ENCODE data around the gene ZFPM1.

Gene ZFPM1

DNA sequence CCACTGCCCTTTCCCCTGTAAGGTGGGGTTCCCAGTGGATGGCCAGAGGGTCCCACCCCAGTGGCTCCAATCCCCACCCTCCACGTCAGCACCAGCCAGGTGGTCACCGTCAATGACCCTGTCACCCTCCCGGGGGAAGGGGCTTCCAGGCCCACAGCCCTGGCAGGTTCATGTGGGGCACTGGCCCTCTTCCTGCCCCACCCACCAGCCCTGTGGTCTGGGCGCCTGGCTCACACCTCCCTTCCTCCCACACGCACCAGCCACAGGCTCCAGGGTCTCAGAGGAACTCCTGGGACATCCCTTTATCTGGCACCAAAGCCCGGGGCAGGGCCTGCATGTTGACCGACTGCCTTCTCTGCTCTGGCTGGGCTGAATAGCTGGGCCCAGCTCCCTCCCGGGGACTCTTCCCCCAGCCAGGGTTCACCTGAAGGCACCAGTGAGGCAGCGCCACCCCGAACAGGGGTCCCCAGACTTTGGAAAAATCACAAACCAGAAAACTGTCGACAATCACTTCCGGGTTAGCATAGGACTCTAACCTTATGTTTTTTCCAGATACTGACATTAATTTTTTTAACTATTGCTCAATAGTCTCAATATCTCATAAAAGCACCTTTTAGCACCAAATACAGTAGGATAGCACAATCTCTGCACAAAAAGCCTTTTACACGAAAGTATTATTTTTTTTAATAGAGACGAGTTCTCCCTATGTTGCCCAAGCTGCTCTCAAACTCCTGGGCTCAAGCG, 95.2 kb downstream of the ZFPM1 start:
- no peak for DNase-seq

DNA sequence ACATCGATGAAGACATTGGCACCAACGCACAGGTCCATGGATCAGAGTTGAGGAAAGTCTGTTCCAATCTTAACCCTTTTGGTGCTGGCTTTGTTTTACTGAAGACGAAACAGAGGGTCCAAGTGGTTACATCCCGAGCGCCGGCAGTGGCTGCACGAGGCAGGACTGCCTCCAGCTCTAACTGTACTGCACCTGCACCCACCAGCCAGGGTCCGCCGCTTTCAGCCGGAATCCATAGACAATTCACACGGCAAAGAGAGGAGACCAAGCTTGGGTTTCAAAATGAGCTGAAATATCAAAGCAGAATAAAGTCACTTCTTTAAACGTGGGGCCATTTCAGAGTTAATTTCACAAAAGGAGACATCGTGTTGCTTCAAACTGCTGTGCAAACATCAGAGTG, 95.9 kb downstream of the ZFPM1 start:
- no peak for DNase-seq

DNA sequence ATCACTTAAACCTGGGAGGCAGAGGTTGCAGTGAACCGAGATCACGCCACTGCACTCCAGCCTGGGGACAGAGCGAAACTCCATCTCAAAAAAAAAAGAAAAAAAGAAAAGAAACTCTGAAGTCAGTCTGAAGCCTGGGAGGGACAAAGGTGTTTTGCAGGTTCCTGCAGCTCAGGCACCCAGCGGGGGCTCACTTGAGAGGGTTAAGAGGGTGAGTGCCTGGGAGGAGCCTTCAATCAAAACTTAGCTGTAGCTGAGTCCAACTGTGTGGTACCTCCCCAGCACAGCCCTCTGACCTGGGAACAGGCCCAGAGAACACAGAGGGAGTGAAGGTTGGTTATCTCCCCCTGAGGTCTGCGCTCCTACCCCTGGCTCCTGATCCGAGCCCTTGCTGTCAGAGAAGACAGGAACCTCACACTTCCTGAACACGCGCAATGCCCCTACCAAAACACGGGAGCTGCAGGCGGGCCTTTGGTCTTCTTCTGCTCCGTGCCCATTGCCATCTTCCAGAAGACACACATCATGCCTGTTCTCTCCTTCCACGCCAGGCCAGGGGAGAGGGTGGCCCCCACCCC, 96.7 kb downstream of the ZFPM1 start:
- no peak for DNase-seq

DNA sequence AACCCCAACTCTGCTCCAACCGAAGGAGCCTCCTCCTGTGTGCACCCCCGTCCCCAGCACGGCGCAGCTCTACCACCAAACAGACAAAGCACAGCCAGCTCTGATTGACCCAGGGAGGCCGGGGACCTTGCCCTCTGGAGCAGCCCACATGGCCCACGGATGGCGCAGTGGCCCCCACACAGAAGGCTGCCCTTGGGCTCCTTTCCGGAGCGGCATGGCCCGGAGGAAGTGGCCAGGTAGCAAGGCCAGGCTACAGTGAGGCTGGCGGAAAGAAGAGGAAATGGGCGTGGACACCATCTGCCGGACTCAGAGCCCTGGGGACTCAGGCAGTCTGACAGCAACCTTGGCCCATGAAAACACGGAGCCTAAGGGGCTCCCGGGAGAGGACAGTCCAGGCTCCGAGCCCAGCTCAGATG, 97.2 kb downstream of the ZFPM1 start:
- DNase-seq = no peak

- no peak for DNase-seq
These were observed 99.1 kb downstream of the ZFPM1 start for GRCh38 chr16:88552166-88552565.

DNA sequence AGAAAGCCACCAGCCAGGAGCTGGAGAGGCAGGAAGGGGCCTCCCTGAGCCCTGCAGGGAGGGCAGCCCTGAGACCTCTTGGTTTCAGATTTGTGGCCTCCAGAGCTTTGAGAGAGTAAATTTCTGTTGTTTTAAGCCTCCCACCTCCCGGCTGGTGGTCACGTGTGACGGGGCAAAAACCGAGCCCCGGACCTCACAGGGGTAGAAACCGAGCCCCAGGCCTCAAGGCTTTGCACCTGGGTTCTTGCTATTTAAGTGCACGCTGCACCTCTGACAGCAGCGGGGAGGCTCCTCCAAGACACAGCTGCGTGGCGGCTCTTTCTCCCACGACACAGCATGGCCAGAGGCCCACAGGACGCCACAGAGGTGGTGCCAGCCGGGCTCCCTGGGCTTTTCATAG, 99.7 kb downstream of the ZFPM1 start:
- no peak for DNase-seq

DNA sequence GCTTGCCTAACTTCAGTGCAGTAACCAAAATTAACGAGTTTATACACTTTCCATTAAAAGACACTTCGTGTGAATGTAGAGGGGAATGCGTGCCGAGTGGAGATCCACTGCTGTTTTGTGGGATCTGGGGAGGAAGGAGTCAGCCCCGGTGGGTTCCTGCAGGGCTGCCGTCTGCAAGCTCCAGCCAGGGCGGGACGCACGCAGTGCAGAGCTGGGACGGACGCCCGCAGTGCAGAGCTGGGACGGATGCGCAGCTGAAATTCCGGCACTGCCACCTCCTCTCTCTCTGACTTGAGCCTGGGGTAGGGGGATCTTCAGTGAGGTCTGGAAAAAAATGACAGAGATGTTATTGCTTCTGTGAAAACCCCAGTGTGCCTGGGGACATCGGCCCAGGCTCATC, 100.7 kb downstream of the ZFPM1 start:
- DNase-seq = no peak

- DNase-seq = no peak
These were observed 101.7 kb downstream of the ZFPM1 start for GRCh38 chr16:88554711-88555264.

DNA sequence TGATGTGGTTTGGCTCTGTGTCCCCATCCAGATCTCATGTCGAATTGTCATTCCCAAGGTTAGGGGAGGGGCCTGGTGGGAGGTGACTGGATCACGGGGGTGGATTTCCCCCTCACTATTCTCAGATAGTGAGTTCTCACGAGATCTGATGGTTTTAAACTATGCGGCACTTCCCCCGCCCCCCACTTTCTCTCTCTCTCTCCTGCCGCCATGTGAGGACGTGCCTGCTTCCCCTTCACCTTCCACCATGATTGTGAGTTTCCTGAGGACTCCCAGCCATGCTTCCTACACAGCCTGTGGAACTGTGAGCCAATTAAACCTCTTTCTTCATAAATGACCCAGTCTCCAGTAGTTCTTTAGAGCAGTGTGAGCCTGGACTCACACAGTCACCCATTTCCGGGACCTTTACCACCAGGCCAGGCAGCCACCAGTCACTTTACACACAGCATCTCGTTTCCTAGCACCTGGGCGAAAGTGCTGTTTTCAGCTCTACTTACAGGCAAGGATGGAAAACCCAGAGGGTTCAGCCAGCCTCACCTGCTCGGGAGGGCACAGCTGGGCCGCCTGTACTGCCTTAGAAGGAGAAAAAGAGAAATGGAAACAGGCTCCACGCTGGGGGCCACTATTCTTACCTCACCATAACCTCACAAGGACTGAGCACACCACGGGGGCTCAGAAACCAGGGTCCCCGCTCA, 103.4 kb downstream of the ZFPM1 start:
- no peak for DNase-seq

- no peak for DNase-seq
These were observed 105.7 kb downstream of the ZFPM1 start for GRCh38 chr16:88558457-88559442.

GRCh38 chr16:88560714-88561484, 107.8 kb downstream of the ZFPM1 start:
- DNase-seq = no peak

GRCh38 chr16:88561485-88562359, 108.6 kb downstream of the ZFPM1 start:
- no peak for DNase-seq

- DNase-seq = no peak
These were observed 113.1 kb downstream of the ZFPM1 start for GRCh38 chr16:88566158-88566557.

DNA sequence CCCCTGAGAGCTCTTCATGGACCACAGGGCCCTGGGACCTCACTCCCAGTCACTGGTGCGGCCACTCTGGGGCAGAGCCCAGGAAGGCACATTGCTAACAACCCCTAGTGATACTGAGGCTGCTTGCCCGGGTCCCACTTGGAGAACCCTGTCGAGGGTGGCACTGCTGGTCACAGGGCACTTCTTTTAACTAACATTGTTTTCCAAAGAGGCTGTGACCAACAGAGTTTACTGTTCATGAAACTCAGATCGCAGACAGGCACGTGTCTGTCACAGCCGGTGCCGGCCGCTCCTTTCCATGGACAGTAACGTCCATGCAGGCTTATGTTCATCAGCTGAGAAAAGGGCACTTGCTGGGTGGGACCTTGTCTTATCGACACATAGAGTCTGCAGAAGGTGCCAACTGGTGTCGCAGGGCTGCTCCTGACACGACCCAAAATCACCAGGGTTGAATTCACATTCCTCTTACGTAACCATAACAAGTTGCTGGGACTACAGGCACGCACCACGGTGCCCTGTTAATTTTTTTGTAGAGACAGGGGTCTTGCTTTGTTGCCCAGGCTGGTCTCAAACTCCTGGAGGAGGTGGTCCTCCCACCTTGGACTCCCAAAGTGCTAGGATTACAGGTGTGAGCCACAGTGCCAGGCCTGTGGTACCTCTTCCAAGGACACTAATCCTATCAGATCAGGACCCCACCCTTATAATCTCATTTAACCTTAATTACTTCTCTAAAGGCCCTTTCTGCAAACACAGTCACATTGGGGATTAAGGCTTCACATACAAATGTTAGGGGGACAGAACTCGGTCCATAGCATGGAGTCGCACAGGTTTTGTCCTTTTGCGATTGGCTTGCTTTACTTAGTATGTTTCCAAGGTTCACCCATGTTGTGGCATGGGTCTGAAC, 115.9 kb downstream of the ZFPM1 start:
- no peak for DNase-seq

GRCh38 chr16:88569614-88569984, 116.5 kb downstream of the ZFPM1 start:
- no peak for DNase-seq

GRCh38 chr16:88569985-88570690, 117.1 kb downstream of the ZFPM1 start, which contains the start of gene ZC3H18:
ZC3H18 (plus strand) TSS chr16:88570403; CDS start chr16:88577124, 6,721 bp downstream.
- DNase-seq = peak; percentile 19

DNA sequence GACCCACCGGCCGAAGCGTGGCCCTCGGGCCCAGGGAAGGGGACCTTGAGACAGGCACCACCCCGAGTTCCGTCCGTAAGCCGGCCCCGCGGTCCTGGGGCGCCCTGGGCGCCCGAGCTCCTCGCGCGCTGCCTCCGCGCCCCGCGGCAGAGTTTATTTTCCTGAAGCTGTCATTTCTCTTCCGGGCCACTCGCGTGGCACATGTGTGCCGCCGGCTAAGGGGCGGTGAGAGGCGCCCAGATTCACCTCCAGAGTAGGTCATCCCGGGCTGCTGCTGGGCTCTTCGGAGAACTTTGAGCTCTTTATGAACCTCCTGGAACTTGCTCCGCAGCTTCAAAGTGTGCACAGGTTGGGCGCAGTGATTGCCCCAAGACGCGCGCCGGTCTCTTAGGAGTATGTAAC, 117.6 kb downstream of the ZFPM1 start:
- DNase-seq = no peak

- DNase-seq = no peak
These were observed 122.2 kb downstream of the ZFPM1 start for GRCh38 chr16:88575251-88575650.

DNA sequence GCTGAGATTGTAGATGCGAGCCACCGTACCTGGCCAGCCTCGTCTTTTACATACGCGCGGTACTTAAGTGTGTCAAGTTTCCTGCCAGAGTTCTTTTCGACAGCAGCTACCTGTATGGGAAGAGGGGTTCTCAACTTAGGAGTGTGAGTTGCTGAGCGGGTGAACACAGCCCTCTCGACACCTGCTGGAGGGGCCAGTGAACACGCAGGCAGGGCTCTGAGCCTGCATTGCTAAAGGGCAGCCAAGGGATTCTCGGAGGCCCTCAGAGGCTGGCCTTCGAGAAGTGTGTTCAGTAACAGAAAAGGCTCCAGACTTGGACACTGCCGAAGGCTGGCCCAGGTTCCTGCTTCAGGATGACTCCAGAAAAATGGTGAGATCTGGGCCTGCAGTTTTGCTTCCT, 123.2 kb downstream of the ZFPM1 start:
- no peak for DNase-seq

Measured in NCI-H187 treated with DMSO at 0.1 percent for 48 hours (cell line).